ENCODE results near the gene U2AF2. TPM values are rescaled to one million over a fixed set of nuclear protein-coding genes. Genes with fewer than 3 reads are reported as not detected.

Gene U2AF2
- total and polyA plus RNA-seq, 12 donors, result 58.9 to 243 (median 117) TPM

GRCh38 chr19:55645512-55645881 lies 9.3 kb upstream of the U2AF2 start:
- WGBS, 4 donors, result 65 to 69% (median 68%) methylated on average over 4 to 5 of the region's 5 CpGs
- H3K4me3 ChIP-seq, result no peak overlapping the region
- no peak overlapping the region for H3K27ac ChIP-seq
- H3K27me3 ChIP-seq, result no peaks in the 10 kb centered on the region
- TF ChIP-seq POLR2A (IDR thresholded peaks at IDR 0.05) (no peak), CTCF (IDR thresholded peaks at IDR 0.05) (no peak)
- H3K4me1 ChIP-seq (replicated peaks in 1 of 2), result peaks cover 35 to 48% of the 10 kb centered on the region in 2 donors
- H3K9me3 ChIP-seq (replicated peaks in 1 of 3), result no peaks in the 10 kb centered on the region
- H3K36me3 ChIP-seq (replicated peaks in 1 of 2), result peaks cover 0 to 14% of the 10 kb centered on the region in 2 donors
- DNase-seq, result no peak
- intact Hi-C loops (cut with DNase I), result no loop called here

GRCh38 chr19:55646889-55647731 lies 7.7 kb upstream of the U2AF2 start:
- Histone ChIP-seq H3K27ac (peak overlapping the region in 4 of 5 donors; percentile 49 to 86 (median 77)), H3K4me1 (replicated peaks in 1 of 2) (peaks cover 34 to 42% of the 10 kb centered on the region in 2 donors), H3K27me3 (no peaks in the 10 kb centered on the region), H3K4me3 (peak overlapping the region in 1 of 4 donors; percentile 85), H3K36me3 (replicated peaks in 1 of 2) (peaks cover 0 to 17% of the 10 kb centered on the region in 2 donors), H3K9me3 (replicated peaks in 1 of 3) (no peaks in the 10 kb centered on the region)
- TF ChIP-seq CTCF (IDR thresholded peaks at IDR 0.05), result no peak
- WGBS, 4 donors, result 34 to 43% (median 37%) methylated on average over 13 to 14 of the region's 14 CpGs
- peak in 2 of 7 donors; percentile 39 to 51 for DNase-seq
- intact Hi-C loops (cut with DNase I), result no loop called here

- Histone ChIP-seq H3K27me3 (no peaks in the 10 kb centered on the region), H3K4me3 (peak within 1 kb of the TSS; percentile 0 to 95 (median 68)), H3K9me3 (replicated peaks in 1 of 3) (no peaks in the 10 kb centered on the region), H3K27ac (peak within 1 kb of the TSS in 4 of 5 donors; percentile 49 to 86 (median 77)), H3K36me3 (replicated peaks in 1 of 2) (peaks cover 0 to 22% of the 10 kb centered on the region in 2 donors), H3K4me1 (replicated peaks in 1 of 2) (peaks cover 25 to 33% of the 10 kb centered on the region in 2 donors)
- intact Hi-C loops (cut with DNase I), result no loop called here
- DNase-seq, result peak in 6 of 7 donors; percentile 64 to 81 (median 72)
- 1 to 10% (median 3%) methylated on average over 8 to 87 of the region's 87 CpGs for WGBS, 4 donors
- TF ChIP-seq CTCF (IDR thresholded peaks at IDR 0.05) (no peak), POLR2A (IDR thresholded peaks at IDR 0.05) (no peak)
Observed at GRCh38 chr19:55647732-55648584, 6.9 kb upstream of the U2AF2 start, which contains the start of gene CCDC106. CCDC106 (plus strand) TSS chr19:55648212; CDS start chr19:55649047, 835 bp downstream.
